SU-DHL-6 (cell line): ENCODE measurements around the gene HP1BP3.

ENCODE experiments used
- EZH2phosphoT487 ChIP-seq: fragments of 200-600 bp; sonication (generic), shearing (Covaris generic); conservative IDR thresholded peaks from 2 replicates; pipeline ENCODE4 v1.6.1; 2018; ENCODE audit warnings: mild to moderate bottlenecking, antibody characterized with exemption, low read length, moderate library complexity, mixed read lengths
- TF ChIP-seq, protein P1 (sequence below): fragments of 200-600 bp; sonication (generic); IDR thresholded peaks from one replicate; pipeline ENCODE4 v1.5.1; 2017; ENCODE audit warnings: antibody characterized with exemption, mild to moderate bottlenecking, low read length, moderate library complexity; ENCODE audit not compliant: insufficient read depth, poor library complexity, severe bottlenecking

DNA sequence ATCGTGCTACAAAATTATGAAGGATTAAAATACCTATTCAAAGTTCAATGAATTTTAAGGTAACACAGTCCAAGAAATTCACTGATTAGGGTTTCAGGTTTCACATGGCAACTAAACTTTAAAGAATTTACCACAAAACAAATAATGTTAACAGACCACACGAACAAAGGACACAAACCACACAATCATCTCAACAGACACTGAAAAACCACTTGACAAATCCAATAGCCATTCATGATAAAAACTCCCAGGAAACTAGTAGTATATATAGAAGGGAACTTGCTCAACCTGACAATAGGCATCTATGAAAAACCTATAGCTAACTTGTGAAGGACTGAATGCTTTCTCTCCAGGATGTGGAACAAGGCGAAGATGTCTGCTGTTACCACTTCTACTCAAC lies 33.5 kb downstream of the HP1BP3 start:
- TF ChIP-seq, protein P1, sequence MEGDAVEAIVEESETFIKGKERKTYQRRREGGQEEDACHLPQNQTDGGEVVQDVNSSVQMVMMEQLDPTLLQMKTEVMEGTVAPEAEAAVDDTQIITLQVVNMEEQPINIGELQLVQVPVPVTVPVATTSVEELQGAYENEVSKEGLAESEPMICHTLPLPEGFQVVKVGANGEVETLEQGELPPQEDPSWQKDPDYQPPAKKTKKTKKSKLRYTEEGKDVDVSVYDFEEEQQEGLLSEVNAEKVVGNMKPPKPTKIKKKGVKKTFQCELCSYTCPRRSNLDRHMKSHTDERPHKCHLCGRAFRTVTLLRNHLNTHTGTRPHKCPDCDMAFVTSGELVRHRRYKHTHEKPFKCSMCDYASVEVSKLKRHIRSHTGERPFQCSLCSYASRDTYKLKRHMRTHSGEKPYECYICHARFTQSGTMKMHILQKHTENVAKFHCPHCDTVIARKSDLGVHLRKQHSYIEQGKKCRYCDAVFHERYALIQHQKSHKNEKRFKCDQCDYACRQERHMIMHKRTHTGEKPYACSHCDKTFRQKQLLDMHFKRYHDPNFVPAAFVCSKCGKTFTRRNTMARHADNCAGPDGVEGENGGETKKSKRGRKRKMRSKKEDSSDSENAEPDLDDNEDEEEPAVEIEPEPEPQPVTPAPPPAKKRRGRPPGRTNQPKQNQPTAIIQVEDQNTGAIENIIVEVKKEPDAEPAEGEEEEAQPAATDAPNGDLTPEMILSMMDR = no peak
- no peak for TF ChIP-seq EZH2phosphoT487
